ENCODE results near the gene PRPH. TPM values are rescaled to one million over a fixed set of nuclear protein-coding genes. Genes with fewer than 3 reads are reported as not detected.
A peak's percentile ranks its signal among the peaks of the same experiment; 100 is the strongest.

Gene PRPH
- total RNA-seq, 1 experiment from 2014 or later, result 1.4 TPM

DNA sequence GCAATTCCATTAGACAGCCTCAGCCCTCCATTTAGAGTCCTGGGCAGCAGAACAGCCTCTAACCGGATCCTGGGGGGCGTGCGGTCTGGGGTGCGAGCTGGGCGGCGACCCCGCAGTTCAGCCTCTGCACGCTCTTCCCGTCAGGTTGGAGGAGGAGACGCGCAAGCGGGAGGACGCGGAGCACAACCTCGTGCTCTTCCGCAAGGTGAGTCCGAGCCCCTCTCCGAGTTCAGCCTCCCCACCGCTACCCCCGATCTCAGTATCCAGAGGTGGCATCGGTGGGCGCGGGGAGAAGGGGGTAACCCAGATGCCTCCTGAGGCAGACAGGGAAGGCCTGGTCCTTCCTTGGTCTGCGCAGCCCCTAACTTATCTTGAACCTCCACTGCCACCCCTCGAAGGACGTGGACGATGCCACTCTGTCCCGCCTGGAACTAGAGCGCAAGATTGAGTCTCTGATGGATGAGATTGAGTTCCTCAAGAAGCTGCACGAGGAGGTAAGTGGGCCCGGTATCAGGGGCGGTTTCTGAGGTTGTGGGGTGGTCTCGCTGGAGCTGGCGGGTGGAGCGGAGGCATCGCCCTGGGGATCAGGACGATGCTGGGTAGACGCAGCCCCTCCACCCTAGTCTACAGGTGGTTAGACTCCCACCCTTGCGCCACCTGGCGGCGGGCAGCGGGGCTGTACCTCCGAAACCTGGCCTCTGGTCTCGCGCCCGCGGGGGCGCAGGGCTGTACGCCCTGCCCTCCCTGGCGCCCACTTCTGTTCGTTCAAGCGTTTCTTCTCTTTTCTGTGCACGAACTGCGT lies 1.3 kb downstream of the PRPH start:
- CTCF ChIA-PET, result interaction anchor here (0.7 to 16.4 kb wide), 20 partner anchors 8 to 1638 kb away, joined by 3 to 251 read pairs (median 5); partner anchors contain the start of genes C1QL4, DNAJC22, KCNH3 and TROAP
- no peaks in the 10 kb centered on the region for H3K9me3 Mint-ChIP-seq (ENCODE audit: unreplicated experiment)
- TSS peak; percentile 60 for BruUV-seq (replicated peaks)
- peak; percentile 45 for DNase-seq (ENCODE audit: unreplicated experiment)
- TF ChIP-seq, protein P1, sequence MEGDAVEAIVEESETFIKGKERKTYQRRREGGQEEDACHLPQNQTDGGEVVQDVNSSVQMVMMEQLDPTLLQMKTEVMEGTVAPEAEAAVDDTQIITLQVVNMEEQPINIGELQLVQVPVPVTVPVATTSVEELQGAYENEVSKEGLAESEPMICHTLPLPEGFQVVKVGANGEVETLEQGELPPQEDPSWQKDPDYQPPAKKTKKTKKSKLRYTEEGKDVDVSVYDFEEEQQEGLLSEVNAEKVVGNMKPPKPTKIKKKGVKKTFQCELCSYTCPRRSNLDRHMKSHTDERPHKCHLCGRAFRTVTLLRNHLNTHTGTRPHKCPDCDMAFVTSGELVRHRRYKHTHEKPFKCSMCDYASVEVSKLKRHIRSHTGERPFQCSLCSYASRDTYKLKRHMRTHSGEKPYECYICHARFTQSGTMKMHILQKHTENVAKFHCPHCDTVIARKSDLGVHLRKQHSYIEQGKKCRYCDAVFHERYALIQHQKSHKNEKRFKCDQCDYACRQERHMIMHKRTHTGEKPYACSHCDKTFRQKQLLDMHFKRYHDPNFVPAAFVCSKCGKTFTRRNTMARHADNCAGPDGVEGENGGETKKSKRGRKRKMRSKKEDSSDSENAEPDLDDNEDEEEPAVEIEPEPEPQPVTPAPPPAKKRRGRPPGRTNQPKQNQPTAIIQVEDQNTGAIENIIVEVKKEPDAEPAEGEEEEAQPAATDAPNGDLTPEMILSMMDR (IDR thresholded peaks at IDR 0.05; ENCODE audit: unreplicated experiment), result peak; percentile 92
- H3K27me3 Mint-ChIP-seq (ENCODE audit: insufficient read depth, unreplicated experiment), result peaks cover 11% of the 10 kb centered on the region
- peaks cover 6% of the 10 kb centered on the region for H3K4me1 Mint-ChIP-seq (ENCODE audit: insufficient read depth, unreplicated experiment)
- peak overlapping the region; percentile 67 for H3K4me3 Mint-ChIP-seq (ENCODE audit: unreplicated experiment)
- intact Hi-C loops (cut with micrococcal nuclease), result no loop called here
- no peaks in the 10 kb centered on the region for H3K36me3 Mint-ChIP-seq (ENCODE audit: insufficient read depth, unreplicated experiment)
- POLR2A ChIA-PET, result no interaction called here
- H3K27ac Mint-ChIP-seq (ENCODE audit: low read depth, unreplicated experiment), result no peak overlapping the region

GRCh38 chr12:49296836-49297694 lies 2.1 kb downstream of the PRPH start:
- BruUV-seq (replicated peaks), result no TSS peak
- ChIA-PET CTCF (interaction anchor here (0.5 to 16.4 kb wide), 20 partner anchors 9 to 1637 kb away, joined by 3 to 251 read pairs (median 5); partner anchors contain the start of genes C1QL4, DNAJC22 and TROAP), POLR2A (interaction anchor here (1.2 kb wide), 1 partner anchor 33 kb away, joined by 4 read pairs; the partner anchor contains the start of gene TUBA1C)
- Mint-ChIP-seq H3K27ac (ENCODE audit: low read depth, unreplicated experiment) (no peak overlapping the region), H3K4me3 (ENCODE audit: unreplicated experiment) (peak overlapping the region; percentile 67), H3K9me3 (ENCODE audit: unreplicated experiment) (no peaks in the 10 kb centered on the region), H3K27me3 (ENCODE audit: insufficient read depth, unreplicated experiment) (peaks cover 11% of the 10 kb centered on the region), H3K36me3 (ENCODE audit: insufficient read depth, unreplicated experiment) (no peaks in the 10 kb centered on the region), H3K4me1 (ENCODE audit: insufficient read depth, unreplicated experiment) (peaks cover 6% of the 10 kb centered on the region)
- intact Hi-C loops (cut with micrococcal nuclease), result no loop called here
- DNase-seq (ENCODE audit: unreplicated experiment), result peak; percentile 73
- TF ChIP-seq, protein P1 (IDR thresholded peaks at IDR 0.05; ENCODE audit: unreplicated experiment), result no peak

DNA sequence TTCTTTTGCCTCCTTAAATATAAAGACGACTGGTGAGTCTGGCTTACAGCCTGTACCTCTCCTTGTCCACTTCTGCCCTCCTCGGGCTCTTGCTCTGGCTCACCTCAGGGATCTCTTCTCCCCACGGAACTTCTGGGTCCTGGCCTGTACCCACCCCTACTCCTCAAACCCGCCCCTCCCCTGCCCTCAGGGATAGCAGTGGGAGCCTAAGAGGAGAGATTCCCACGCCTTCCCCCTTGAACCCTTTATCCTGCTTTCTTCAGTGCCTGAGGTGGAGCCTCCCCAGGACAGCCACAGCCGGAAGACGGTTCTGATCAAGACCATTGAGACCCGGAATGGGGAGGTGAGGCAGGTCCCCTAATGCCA lies 2.7 kb downstream of the PRPH start:
- Mint-ChIP-seq H3K4me3 (ENCODE audit: unreplicated experiment) (peak overlapping the region; percentile 67), H3K36me3 (ENCODE audit: insufficient read depth, unreplicated experiment) (no peaks in the 10 kb centered on the region), H3K27ac (ENCODE audit: low read depth, unreplicated experiment) (no peak overlapping the region), H3K9me3 (ENCODE audit: unreplicated experiment) (no peaks in the 10 kb centered on the region), H3K4me1 (ENCODE audit: insufficient read depth, unreplicated experiment) (peaks cover 6% of the 10 kb centered on the region), H3K27me3 (ENCODE audit: insufficient read depth, unreplicated experiment) (peaks cover 11% of the 10 kb centered on the region)
- DNase-seq (ENCODE audit: unreplicated experiment), result no peak
- intact Hi-C loops (cut with micrococcal nuclease), result no loop called here
- TF ChIP-seq, protein P1 (IDR thresholded peaks at IDR 0.05; ENCODE audit: unreplicated experiment), result no peak
- BruUV-seq (replicated peaks), result no TSS peak
- CTCF ChIA-PET, result interaction anchor here (0.8 to 16.4 kb wide), 14 partner anchors 8 to 255 kb away, joined by 3 to 251 read pairs (median 7); partner anchors contain the start of genes C1QL4 and DNAJC22
- POLR2A ChIA-PET, result interaction anchor here (1.2 kb wide), 1 partner anchor 33 kb away, joined by 4 read pairs; the partner anchor contains the start of gene TUBA1C
